ENCODE results near the gene ZBED5.
A peak's percentile ranks its signal among the peaks of the same experiment; 100 is the strongest.

ZBED5 gene

GRCh38 chr11:10898003-10898762 lies 40.3 kb upstream of the ZBED5 start:
- no peak overlapping the region for H3K4me3 ChIP-seq (ENCODE audit: low read depth, low read length)
- TF ChIP-seq CTCF (conservative IDR thresholded peaks at IDR 0.05; ENCODE audit: low read depth, low read length): no peak
- no peak for DNase-seq (ENCODE audit: low read depth)

GRCh38 chr11:10897150-10897549 lies 39.3 kb upstream of the ZBED5 start:
- TF ChIP-seq CTCF (conservative IDR thresholded peaks at IDR 0.05; ENCODE audit: low read depth, low read length): no peak
- no peak overlapping the region for H3K4me3 ChIP-seq (ENCODE audit: low read depth, low read length)
- DNase-seq (ENCODE audit: low read depth): no peak

DNA sequence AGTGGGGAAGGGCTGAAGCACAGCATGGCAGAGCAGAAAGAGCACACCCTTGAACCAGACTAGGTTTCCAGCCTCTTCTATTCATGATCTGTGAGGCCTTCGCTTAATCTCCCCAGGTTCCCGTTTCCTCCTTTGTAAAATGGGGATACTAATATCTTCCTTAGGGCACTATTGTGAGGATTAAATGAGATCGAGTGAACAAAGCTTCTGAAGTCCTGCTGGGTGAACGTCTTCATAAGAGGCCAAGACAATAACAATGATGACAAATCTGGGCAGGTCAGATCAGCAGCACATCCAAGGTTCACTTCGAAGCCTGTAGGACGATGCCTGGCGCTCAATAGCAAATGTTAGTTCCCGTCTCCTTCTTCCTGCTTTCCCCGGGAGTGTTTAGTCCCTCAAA lies 38.6 kb upstream of the ZBED5 start:
- no peak for TF ChIP-seq CTCF (conservative IDR thresholded peaks at IDR 0.05; ENCODE audit: low read depth, low read length)

DNA sequence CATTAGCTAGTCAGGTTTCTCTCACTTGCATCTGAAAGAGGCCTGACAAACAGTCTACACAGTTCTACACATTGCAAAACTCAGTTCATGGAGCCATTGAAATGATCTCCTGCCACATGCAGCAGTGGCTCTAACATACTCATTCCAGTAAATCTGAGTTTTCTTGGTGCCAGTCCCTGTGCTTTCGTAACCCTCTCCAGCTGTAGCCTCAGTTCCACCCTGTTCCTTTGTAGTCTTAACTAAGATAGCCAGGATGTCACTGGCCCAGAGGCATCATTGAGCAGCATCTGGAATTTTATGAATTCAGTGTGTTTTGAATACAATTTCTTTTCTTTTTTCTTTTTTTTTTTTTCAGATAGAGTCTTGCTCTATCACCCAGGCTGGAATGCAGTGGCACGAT lies 37.4 kb upstream of the ZBED5 start:
- TF ChIP-seq CTCF (conservative IDR thresholded peaks at IDR 0.05; ENCODE audit: low read depth, low read length): no peak
- DNase-seq (ENCODE audit: low read depth): no peak
- no peak overlapping the region for H3K4me3 ChIP-seq (ENCODE audit: low read depth, low read length)

More for the DNA sequence above, 38.6 kb upstream of the ZBED5 start:
- no peak overlapping the region for H3K4me3 ChIP-seq (ENCODE audit: low read depth, low read length)
- DNase-seq (ENCODE audit: low read depth): no peak

GRCh38 chr11:10894666-10895065 lies 36.8 kb upstream of the ZBED5 start:
- no peak for DNase-seq (ENCODE audit: low read depth)
- TF ChIP-seq CTCF (conservative IDR thresholded peaks at IDR 0.05; ENCODE audit: low read depth, low read length): no peak
- no peak overlapping the region for H3K4me3 ChIP-seq (ENCODE audit: low read depth, low read length)

DNA sequence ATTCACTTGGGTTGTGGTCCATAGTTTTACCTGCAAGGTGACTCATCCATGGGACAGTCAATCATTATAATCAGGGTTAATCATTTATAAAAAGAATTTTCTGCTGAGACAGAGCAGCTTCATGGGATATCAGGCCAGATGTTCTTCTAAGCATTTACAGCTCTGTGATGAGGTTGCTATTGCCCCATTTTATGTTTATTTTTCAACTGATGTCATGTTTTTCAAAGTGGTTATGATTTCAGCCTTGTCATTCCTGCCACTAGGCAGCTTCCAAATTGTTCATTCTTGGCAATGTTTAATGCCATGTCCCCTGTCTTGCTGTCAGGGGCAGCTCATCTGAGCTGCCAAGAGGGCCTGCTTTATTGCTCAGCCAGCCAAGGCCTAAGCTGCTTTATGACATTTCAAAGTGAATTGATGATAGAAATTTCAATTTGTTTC lies 35.9 kb upstream of the ZBED5 start:
- peak; percentile 54 for TF ChIP-seq CTCF (conservative IDR thresholded peaks at IDR 0.05; ENCODE audit: low read depth, low read length)
- H3K4me3 ChIP-seq (ENCODE audit: low read depth, low read length): no peak overlapping the region
- peak; percentile 79 for DNase-seq (ENCODE audit: low read depth)

- no peak overlapping the region for H3K4me3 ChIP-seq (ENCODE audit: low read depth, low read length)
- DNase-seq (ENCODE audit: low read depth): no peak
- no peak for TF ChIP-seq CTCF (conservative IDR thresholded peaks at IDR 0.05; ENCODE audit: low read depth, low read length)
These were observed 34.4 kb upstream of the ZBED5 start for GRCh38 chr11:10892250-10892649.
